Testis (tissue), 2 donors: ENCODE data around the gene SMAD6.

Source experiments
- CTCF ChIP-seq, 3 experiments: fragments of 450-650 bp in 2 of 3; fragments of 200-600 bp in 1 of 3; sonication (generic) in 1 of 3; IDR thresholded peaks; one replicate each; pipeline ENCODE4 v1.5.1; 2016 to 2019; ENCODE audit warnings: antibody characterized with exemption in 3 of 3, mild to moderate bottlenecking in 2 of 3, moderate library complexity in 1 of 3
- POLR2A ChIP-seq: fragments of 450-650 bp; IDR thresholded peaks from one replicate; pipeline ENCODE4 v1.6.1; 2017; ENCODE audit warnings: antibody characterized with exemption, mild to moderate bottlenecking, moderate library complexity

GRCh38 chr15:66682865-66683264 is 19.2 kb upstream of the SMAD6 start:
- TF ChIP-seq CTCF (IDR thresholded peaks at IDR 0.05) (no peak), POLR2A (no peak)
